GM18868 (cell line): ENCODE results near the gene RGL1.
A peak's percentile ranks its signal among the peaks of the same experiment; 100 is the strongest.
"Not testable (repeated sequence)": the region's sequence is repeated elsewhere in the genome, so short reads cannot be mapped to it uniquely, and the experiment has no call there.

Experiments
- ATAC-seq: cut with Tn5 transposase; IDR thresholded peaks from one replicate; pipeline ENCODE4 v1.9.1; 2021; ENCODE audit warnings: mild to moderate bottlenecking, moderate library complexity; ENCODE audit not compliant: unreplicated experiment

The RGL1 gene

DNA sequence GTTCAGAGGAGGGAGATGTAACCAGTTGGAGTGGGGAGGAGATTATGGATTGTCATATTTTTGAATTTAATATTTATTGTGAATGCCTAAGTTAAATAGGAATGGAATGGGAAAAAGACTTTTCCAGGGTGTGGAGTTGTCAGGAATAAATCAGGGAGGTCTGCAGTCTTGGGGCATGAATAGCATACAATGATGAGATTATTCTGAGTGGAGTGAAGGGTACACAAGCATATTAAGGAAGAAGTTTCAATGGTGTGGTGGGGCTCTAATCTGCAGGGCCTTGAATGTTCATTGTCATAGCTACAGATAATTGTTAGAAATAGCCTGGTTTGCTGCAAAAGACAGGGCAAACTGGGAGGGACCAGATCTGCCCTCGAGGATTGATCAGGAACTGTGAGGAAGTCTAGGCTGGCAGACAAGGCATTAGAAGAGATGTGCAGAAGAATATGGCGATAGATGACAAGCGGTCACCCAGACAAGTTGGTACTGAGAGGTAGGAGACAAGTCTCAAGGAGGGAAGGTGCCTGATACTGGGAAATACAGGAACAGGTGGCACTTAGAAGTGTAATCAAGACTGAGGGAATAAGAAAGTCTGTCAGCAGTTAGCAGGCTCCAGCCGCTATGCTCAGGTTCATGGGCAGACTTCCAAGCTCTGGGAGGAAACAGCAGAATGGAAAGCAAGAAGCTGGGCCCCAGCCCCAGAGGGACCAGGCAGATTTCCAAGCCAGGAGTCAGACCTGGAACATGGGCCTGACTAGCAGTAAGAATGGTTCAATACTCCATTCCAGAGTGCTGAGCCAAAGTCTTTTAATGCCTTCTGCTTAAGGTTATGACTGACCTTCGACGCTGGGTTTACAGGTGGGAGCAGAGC, 20.9 kb upstream of the RGL1 start:
- no peak for ATAC-seq

DNA sequence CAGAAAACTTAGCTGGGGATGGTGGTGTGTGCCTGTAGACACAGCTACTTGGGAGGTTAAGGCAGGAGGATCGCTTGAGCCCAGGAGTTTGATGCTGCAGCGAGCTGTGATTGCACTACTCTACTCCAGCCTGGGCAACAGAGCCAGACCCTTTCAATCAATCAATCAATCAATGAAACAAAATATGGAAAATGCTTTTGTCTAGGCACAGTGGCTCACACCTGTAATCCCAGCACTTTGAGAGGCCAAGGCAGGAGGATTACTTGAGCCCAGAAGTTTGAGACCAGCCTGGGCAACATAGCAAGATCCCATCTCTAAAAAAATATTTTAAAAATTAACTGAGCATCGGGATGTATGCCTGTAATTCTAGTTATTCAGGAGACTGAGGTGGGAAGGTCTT, 19.0 kb upstream of the RGL1 start:
- ATAC-seq, result not testable (repeated sequence)

DNA sequence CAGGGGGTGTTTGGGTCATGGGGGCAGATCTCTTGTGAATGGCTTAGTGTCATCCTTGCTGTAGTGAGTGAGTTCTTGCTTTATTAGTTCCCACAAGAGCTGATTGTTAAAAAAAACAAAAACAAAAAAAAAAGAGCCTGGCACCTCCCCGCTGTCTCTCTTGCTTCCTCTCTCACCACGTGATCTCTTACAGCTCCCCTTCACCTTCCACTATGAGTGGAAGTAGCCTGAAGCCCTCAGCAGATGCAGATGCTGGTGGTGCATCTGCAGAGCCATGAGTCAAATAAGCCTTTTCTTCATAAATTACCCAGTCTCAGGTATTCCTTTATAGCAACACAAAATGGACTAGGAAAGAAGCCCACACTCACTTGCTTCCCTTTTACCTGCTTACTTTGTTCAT, 17.2 kb upstream of the RGL1 start:
- no peak for ATAC-seq

DNA sequence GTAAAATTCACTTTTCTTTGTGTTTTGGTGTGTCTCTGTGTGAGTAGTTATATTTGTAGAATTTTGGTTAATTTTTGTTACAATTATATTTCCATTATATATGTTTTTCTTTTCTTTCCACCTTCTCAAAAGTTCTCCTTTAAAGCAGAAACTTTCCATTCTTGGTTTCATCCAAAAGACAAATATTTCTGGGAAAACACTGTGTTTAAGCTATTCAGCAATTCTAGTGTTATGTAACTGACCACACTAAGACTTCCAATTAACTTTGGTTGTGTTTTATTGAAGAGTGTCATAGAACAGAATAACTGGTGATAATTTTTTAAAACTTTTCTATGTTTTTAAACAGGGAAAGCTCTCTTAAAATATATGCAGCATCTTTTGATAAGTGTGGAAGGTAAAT, 13.6 kb upstream of the RGL1 start:
- no peak for ATAC-seq

DNA sequence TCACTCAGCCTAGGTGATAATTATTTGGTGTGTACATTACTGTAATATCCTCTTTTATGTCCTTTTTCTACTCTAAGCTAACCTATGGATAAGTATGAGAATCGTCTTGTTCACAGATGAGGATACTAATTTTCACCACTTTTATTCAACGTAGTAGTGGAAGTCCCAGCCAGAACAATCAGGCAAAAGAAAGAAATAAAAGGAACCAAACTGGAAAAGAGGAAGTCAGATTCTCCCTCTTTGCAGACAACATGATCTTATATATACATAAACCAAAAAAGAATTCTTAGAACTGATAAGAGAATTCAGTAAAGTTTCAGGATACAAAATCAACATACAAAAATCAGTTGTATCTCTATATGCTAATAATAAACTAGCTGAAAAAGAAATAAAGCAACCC, 12.6 kb upstream of the RGL1 start:
- ATAC-seq, result no peak

DNA sequence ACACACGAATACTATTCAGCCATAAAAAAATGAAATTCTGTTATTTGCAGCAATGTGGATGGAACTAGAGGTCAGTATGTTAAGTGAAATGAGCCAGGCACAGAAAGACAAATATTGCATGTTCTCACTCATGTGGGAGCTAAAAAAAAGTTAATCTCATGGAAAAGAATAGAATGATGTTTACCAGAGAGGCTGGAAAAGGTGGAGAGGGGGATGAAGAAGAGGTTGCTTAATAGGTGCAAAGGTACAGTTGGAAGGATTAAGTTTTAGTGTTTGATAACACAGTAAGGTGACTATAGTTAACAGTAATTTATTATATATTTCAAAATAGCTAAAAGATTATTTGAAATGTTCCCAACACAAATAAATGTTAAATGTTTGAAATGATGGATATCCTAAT, 10.8 kb upstream of the RGL1 start:
- ATAC-seq, result no peak

DNA sequence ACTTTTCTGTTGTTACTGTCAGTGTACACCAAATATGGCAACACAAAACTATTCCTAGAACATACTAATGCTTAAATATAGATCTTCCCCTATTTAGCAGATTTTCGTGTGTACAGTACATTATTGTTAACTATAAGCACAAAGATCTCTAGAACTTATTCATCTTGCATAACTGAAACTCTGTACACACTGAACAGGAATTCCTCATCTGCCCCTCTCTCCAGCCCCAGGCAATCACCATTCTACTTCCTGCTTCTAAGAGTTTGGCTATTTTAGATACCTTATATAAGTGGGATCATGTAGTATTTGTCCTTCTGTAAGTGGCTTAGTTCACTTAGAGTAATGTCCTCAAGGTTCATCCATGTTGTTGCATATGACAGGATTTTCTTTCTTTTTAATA, 4.5 kb upstream of the RGL1 start:
- ATAC-seq, result no peak

DNA sequence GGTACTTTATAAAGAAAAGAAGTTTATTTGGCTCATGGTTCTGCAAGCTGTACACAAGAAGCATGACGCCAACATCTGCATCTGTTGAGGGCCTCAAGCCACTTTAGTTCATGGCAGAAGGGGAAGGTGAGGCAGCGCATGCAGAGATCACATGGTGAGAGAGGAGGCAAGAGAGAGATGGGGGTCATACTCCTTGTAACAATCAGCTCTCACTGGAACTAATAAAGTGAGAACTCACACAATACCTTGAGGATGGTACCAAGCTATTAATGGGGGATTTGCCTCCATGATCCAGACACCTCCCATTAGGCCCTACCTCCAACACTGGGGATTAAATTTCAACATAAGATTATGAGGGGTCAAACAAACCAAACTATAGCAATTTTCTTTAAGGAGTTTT, 3.3 kb upstream of the RGL1 start:
- no peak for ATAC-seq

DNA sequence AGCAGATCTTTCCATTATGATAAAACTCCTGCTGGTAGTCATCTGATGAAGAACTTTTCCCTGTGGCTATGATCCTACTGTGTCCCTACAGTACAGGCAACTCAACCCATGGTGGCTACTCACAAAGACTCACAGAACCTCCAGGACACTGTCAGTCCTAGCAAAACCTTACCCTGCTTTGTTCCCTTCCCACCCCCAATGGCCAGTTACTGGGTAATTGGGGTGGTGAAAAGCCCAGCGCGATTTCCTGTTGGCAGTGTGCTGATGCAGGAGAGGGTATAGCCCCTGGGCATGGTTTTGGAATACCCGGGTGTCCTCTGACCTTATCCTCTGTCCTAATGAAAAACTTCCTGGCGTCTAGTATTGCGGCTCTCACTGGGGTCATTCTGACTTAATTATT, 533 bp upstream of the RGL1 start:
- ATAC-seq, result no peak

DNA sequence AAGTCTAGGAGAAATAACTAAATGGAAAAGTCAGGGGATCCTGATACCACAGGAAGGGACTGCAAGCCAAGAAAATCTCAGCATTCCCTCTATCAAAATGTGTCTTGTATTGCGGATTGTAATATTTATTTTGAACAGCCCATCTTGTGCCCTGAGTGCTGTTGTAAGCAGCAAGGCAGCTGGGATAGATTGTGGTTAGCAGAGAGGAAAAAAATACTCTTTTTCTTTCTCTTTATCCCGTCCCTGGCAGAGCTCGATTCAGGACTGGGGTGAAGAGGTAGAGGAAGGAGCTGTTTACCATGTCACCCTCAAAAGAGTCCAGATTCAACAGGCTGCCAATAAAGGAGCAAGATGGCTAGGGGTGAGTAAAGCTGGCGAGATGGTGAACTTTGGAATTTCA, 1.2 kb downstream of the RGL1 start:
- no peak for ATAC-seq

DNA sequence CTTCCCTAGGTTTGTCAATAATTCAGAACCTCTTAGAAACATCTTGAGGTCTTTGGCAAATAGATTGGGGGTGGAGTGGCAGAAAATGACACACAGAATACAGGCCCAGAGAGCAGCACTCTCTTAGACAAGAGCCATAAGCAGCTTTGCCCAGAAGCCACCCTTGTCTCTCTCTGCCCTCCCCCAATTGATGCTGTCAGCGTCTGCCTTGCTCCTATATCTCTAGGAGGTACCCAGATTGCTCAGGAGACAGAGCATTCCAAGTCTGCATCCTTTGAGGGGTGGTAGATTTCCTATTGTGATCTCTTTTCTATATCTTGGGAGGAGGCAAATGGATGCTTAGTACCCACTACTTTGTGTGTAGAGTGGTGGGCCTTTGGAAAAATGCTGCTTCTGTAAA, 1.8 kb downstream of the RGL1 start:
- no peak for ATAC-seq

DNA sequence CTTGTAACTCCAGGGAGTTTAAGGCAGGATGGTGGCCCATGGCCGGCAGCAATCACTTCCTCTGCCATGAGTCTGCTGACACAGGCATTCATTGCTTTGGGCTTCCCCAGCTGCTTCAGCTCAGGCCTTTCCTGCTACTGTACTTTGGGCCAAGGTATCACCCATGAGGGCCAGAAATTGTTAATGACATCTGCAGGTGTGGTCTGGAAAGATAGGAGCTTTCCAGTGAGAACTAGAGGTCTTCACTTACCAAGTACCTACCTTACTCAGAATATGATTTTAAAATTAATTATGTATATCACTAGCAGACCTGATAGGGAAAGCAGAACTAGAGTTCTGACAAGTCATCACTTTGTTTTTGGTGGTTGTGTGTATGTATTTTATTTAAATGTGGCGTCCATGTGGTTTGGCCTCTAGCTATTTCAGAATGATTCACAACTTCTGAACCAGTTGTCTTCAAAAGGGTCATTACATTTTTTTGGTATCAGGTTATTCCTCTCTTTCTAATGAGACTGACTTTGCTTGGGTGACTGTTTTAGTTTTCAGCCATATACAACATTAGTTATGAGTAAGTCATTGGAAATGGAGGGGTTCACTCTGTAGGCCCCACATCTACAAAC, 2.7 kb downstream of the RGL1 start:
- peak; percentile 78 for ATAC-seq

DNA sequence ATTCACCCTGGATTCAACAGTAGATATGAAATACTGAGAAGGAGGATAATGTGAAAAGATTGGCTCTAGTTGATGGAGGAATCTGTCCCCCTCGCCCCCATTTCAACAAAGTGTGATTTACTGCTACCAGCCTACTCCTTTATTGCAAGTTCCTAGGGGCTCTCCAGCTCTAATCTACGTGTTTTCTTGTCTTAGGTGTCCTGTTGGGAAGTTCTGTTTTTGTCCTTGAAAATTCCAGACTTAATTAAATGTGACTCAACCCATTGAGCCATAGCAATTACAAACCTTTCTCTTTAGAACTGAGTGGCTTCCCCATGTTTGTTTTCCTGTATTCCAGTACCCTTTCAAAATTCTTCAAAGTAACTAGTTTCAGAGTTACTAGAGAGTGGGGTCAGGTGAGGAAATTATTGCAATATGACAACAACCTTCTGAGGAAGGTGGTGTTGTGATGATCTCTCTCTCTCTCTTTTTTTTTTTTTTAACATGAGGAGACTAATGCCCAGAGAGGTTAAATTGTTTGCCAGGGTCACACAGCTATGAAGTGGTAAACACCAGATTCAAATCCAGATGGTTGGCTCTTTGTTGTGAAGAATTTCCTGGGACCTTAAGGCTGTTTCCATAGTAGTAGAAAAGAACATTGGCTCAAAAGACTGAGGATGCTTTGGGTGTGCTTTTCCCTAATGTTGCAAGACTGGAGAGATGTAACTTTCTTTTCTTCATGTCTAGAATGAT, 3.5 kb downstream of the RGL1 start:
- ATAC-seq, result no peak

DNA sequence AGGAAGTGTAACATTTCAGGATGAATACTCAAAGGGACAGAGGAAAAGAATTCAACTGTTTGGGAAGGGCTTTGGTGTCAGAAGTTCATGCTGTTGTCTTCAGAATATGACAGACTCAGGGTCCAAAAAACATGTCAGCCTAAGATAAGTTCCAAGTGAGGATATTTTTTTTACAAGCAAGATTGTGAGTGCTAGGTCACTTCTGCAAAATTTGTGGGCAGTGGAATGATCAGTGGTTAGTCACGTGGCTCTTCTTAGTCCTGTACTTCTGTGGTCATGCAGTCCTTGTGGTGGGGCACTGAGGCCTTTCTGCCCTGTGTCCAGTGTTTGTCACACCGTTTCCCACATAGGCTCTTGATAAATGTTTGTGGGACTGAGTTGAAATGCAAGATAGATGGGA, 5.2 kb downstream of the RGL1 start:
- no peak for ATAC-seq

DNA sequence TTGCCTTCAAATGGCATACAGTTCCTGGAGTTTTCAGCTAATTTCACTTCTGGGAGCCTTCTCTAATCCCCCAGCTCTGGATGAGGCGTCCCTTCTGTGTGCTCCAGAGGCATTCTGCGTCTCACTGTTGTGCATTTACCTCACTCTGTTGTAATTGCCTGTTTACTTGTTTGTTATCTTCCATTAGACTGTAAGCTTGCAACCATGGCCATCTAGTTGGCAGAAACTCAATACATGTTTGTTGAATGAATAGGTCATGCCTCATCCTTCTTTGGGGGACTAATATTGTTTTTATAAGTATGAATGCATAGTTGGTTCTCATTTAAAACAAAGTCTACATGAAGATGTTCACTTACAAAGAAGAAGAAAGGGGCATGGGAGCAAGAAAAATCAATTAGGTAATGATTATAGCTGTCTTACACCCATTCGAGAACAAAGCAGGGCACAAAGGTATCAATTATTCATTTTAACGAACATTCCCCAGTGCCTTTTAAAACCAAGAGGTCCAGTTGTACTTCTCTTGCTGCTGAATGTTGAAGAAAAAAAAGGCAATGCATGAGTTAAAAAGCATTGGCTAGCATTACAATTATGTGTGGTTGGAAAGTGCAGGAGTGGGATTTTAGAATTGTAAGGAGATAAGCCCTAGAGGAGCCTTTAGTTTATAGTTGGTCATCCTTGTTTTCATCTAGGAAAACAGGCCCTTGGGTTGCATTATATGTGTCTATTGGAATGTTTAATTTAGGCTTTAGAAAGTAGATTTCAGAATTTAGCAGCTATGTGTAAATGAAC, 6.0 kb downstream of the RGL1 start:
- ATAC-seq, result no peak

DNA sequence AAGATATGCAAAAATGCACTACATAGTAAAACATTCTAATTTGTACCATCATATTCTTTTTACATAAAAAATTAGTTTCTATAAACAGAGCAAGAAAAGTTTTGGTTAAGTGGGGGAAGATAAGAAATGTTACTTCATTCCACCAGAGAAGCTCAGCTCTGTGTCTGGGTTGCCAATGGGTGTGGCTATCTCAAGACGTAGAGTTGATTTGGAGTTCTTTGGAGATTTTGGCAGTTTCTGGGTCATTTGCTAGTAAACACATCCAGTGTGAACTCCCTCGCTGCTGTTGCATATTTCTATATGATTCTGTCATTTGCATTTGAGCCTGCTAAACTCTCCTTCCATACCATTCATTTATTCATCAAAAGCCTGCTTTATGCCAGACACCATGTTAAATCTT, 7.2 kb downstream of the RGL1 start:
- no peak for ATAC-seq

DNA sequence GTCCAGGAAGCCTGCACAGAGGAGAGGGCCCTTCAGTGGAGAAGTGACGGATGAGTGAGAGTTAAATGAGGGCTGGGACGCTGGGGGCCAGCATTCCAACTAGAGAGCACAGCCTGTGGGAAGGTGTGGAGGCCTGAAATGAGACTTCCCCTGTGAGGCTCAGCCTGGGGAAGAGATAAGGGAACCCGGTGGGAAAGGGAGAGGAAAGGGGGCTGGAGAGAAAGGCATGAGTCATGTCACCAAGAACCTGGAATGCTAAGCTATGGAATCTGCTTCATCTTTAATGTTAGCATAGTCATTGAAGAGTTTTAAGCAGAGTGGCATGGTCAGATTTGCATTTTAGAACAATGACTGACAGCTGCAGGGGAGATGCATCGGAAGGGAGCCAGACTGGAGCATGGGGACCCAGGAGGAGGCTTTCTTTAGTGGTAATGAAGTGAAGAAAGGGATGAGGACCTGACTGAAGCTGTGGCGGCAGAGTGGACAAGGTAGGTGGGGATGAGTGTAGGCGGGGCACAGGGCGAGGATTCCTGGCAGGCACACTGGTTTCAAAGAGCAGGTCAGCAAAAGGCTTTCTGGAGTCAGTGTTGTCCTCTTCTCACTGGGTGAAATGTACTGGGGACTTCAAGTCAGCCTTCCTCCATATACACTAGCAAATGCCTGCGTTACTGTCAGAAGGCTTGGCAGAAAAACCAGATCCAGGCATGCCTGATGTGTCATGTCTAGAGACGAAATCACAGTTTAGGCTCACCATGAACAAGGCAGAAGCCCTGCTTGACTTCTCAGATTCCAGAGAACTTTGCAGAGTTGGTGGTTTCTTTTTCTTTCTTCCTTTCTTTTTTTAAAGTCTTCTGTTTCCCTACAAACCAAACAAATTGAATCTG, 8.0 kb downstream of the RGL1 start:
- ATAC-seq, result no peak

DNA sequence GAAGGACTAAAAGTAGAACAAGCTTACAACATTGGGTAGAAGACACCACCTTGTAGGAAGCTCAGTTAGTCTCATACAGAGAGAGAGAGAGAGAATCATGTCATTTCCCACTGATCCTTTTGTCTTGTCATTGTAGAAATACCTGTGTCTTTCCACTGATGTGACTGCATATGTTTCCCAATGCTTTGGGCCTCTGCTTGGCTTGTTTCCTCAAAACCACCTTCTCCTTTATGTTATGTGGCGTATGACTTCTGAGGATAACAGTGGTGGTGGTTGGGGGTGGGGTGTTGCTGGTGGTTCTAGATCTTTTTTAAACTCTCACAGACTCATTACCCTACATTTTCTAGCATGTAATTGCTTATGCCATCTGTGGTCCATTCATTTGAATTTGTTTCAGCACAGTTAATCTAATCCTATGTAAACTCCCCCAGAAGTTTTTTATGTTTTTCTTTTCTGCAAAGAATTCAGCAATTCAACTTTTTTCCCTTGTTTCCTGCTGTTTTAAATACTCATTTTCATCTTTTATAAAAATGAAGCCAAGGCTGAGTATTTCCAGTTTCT, 9.3 kb downstream of the RGL1 start:
- ATAC-seq, result no peak

DNA sequence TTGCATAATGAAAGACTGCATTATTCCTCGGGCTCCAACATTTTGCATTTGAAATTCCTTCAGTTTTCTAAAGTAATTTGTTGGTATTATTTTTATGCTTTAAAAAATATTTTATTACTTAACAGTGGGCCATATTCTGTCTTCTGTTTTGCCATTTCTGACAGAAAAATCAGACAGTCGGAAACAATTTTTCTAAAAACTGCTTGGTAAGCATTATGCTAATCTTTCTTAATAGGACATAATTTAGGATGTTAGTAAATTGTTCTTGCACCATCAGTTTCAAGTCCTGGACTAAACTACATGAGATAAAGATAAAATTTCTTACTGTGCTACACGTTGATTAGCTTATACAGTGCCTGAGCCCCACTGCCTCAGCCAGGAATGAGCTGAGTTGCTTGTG, 11.2 kb downstream of the RGL1 start:
- ATAC-seq, result no peak
